Gastrocnemius medialis (tissue), 4 donors: ENCODE measurements around the gene ARHGAP23. TPM values are rescaled to one million over a fixed set of nuclear protein-coding genes. Genes with fewer than 3 reads are reported as not detected.
"Not testable (repeated sequence)": the region's sequence is repeated elsewhere in the genome, so short reads cannot be mapped to it uniquely, and the experiment has no call there.

Experiments
- ATAC-seq, 2 donors: fragments of 150-250 bp; one replicate each; pipeline ENCODE4 v1.9.1; 2016
- DNase-seq, 2 donors: peaks; one replicate each; pipeline ENCODE4 v3.0.0-alpha.2; 2019
- H3K27ac ChIP-seq, 4 donors: fragments of 200-600 bp; sonication (generic); 1 replicate in 1 of 4; 2 replicates in 3 of 4; pipeline ENCODE4 v1.5.1; 2016 to 2018; ENCODE audit warnings: mild to moderate bottlenecking in 2 of 4, moderate library complexity in 1 of 4
- H3K27me3 ChIP-seq, 3 donors: fragments of 200-600 bp; sonication (generic) in 2 of 3; 1 replicate in 1 of 3; 2 replicates in 2 of 3; pipeline versions ENCODE4 v1.5.1 to v1.6.0; 2016 to 2019; ENCODE audit warnings: mild to moderate bottlenecking in 1 of 3, moderate library complexity in 1 of 3
- H3K36me3 ChIP-seq, 2 donors: fragments of 200-600 bp; sonication (generic) in 1 of 2; one replicate each; pipeline ENCODE4 v1.5.1; 2017 to 2018
- H3K4me1 ChIP-seq, 2 donors: fragments of 200-600 bp; sonication (generic) in 1 of 2; one replicate each; pipeline ENCODE4 v1.5.1; 2016 to 2017; ENCODE audit warnings: mild to moderate bottlenecking in 2 of 2
- H3K4me3 ChIP-seq, 4 donors: fragments of 200-600 bp; sonication (generic) in 3 of 4; 1 replicate in 1 of 4; 2 replicates in 3 of 4; pipeline ENCODE4 v1.5.1; 2016 to 2019; ENCODE audit warnings: mild to moderate bottlenecking in 2 of 4
- H3K9me3 ChIP-seq, 3 donors: fragments of 200-600 bp; sonication (generic) in 2 of 3; 1 replicate in 1 of 3; 2 replicates in 2 of 3; pipeline ENCODE4 v1.5.1; 2016 to 2019
- POLR2A ChIP-seq, 2 donors: fragments of 450-650 bp; IDR thresholded peaks; one replicate each; pipeline ENCODE4 v1.6.1; 2017; ENCODE audit warnings: antibody characterized with exemption in 2 of 2, mild to moderate bottlenecking in 2 of 2, moderate library complexity in 2 of 2
- in situ Hi-C, 4 donors: fragments of 200-750 bp; cut with MboI; loops; one replicate each; pipeline versions ENCODE4 v1.15.0 to v1.8.0; 2017; ENCODE audit warnings: low sequenced_read_pairs in 4 of 4
- intact Hi-C: fragments of 100-400 bp; cut with DNase I; formaldehyde crosslinking; loops from one replicate; pipeline ENCODE4 v1.15.1; 2023; ENCODE audit warnings: low total_unique reads
- total RNA-seq, 4 donors: library from RNA; depleted of rRNA; stranded (reverse); fragments of >200 nt; gene quantifications; one replicate each; pipeline versions ENCODE4 v1.1.0 to v1.2.3, GENCODE V29; 2016
- TF ChIP-seq, protein P1 (sequence below), 5 experiments: fragments of 450-650 bp in 3 of 5; fragments of 200-600 bp in 2 of 5; sonication (generic) in 2 of 5; IDR thresholded peaks in 4 of 5; conservative IDR thresholded peaks in 1 of 5; 1 replicate in 4 of 5; 2 replicates in 1 of 5; pipeline ENCODE4 v1.5.1; 2016 to 2019; ENCODE audit warnings: antibody characterized with exemption in 5 of 5, mild to moderate bottlenecking in 3 of 5, moderate library complexity in 3 of 5

Gene ARHGAP23
- total RNA-seq, 4 donors from 2014 or later: 8.0 to 22.7 (median 12.1) TPM

DNA sequence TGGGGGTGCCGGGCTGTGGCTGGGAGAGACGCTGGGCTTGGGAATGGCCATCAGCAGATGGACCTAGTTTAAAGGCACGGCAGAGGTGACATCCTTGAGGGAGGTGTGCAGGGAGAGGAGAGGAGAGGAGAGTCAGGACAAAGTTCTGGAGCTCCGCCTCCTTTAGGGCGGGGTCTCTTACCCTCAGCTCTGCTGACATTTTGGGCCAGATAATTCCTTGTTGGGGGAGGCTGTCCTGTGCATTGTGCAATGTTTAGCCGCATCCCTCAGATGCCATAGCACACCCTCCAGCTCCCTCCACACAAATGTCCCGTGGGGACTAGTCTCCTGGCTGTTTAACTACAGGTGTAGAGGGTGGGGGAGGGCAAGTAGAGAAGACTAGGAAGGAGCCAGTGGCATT is 48.3 kb downstream of the ARHGAP23 start:
- DNase-seq (no peak), ATAC-seq (no peak)
- peaks cover 0 to 21% of the 10 kb centered on the region in 2 donors for H3K36me3 ChIP-seq
- TF ChIP-seq, protein P1, sequence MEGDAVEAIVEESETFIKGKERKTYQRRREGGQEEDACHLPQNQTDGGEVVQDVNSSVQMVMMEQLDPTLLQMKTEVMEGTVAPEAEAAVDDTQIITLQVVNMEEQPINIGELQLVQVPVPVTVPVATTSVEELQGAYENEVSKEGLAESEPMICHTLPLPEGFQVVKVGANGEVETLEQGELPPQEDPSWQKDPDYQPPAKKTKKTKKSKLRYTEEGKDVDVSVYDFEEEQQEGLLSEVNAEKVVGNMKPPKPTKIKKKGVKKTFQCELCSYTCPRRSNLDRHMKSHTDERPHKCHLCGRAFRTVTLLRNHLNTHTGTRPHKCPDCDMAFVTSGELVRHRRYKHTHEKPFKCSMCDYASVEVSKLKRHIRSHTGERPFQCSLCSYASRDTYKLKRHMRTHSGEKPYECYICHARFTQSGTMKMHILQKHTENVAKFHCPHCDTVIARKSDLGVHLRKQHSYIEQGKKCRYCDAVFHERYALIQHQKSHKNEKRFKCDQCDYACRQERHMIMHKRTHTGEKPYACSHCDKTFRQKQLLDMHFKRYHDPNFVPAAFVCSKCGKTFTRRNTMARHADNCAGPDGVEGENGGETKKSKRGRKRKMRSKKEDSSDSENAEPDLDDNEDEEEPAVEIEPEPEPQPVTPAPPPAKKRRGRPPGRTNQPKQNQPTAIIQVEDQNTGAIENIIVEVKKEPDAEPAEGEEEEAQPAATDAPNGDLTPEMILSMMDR (IDR thresholded peaks at IDR 0.05 in 4 of 5, conservative IDR thresholded peaks at IDR 0.05 in 1 of 5): no peak
- no peak for TF ChIP-seq POLR2A (IDR thresholded peaks at IDR 0.05)
- in situ Hi-C loops: loop anchor here in 1 of 4 donors (25.0 kb wide), 1 partner anchor 186 kb away; the partner anchor contains the start of gene EPOP
- H3K9me3 ChIP-seq: no peaks in the 10 kb centered on the region
- H3K4me1 ChIP-seq: no peaks in the 10 kb centered on the region
- H3K27me3 ChIP-seq: no peaks in the 10 kb centered on the region
- no peak overlapping the region for H3K4me3 ChIP-seq
- no peak overlapping the region for H3K27ac ChIP-seq
- intact Hi-C loops: no loop called here

- ATAC-seq, H3K4me3 ChIP-seq, H3K27me3 ChIP-seq, DNase-seq, H3K4me1 ChIP-seq, H3K27ac ChIP-seq, H3K9me3 ChIP-seq, intact Hi-C loops: not testable (repeated sequence)
- in situ Hi-C loops: loop anchor here in 1 of 4 donors (25.0 kb wide), 1 partner anchor 185 kb away; the partner anchor contains the start of gene EPOP
- peaks cover 0 to 13% of the 10 kb centered on the region in 2 donors for H3K36me3 ChIP-seq
These were observed 49.2 kb downstream of the ARHGAP23 start for GRCh38 chr17:38477417-38477816.

GRCh38 chr17:38477951-38478350 is 49.7 kb downstream of the ARHGAP23 start:
- H3K9me3 ChIP-seq, H3K27ac ChIP-seq, DNase-seq, H3K4me3 ChIP-seq, H3K27me3 ChIP-seq, H3K4me1 ChIP-seq, intact Hi-C loops, ATAC-seq: not testable (repeated sequence)
- in situ Hi-C loops: loop anchor here in 1 of 4 donors (25.0 kb wide), 1 partner anchor 184 kb away; the partner anchor contains the start of gene EPOP
- peaks cover 0 to 14% of the 10 kb centered on the region in 2 donors for H3K36me3 ChIP-seq

GRCh38 chr17:38478667-38479066 is 50.4 kb downstream of the ARHGAP23 start:
- in situ Hi-C loops: loop anchor here in 1 of 4 donors (25.0 kb wide), 1 partner anchor 184 kb away; the partner anchor contains the start of gene EPOP
- H3K27me3 ChIP-seq, H3K9me3 ChIP-seq, ATAC-seq, H3K4me3 ChIP-seq, intact Hi-C loops, H3K4me1 ChIP-seq, H3K27ac ChIP-seq, DNase-seq: not testable (repeated sequence)
- H3K36me3 ChIP-seq: peaks cover 0 to 14% of the 10 kb centered on the region in 2 donors

DNA sequence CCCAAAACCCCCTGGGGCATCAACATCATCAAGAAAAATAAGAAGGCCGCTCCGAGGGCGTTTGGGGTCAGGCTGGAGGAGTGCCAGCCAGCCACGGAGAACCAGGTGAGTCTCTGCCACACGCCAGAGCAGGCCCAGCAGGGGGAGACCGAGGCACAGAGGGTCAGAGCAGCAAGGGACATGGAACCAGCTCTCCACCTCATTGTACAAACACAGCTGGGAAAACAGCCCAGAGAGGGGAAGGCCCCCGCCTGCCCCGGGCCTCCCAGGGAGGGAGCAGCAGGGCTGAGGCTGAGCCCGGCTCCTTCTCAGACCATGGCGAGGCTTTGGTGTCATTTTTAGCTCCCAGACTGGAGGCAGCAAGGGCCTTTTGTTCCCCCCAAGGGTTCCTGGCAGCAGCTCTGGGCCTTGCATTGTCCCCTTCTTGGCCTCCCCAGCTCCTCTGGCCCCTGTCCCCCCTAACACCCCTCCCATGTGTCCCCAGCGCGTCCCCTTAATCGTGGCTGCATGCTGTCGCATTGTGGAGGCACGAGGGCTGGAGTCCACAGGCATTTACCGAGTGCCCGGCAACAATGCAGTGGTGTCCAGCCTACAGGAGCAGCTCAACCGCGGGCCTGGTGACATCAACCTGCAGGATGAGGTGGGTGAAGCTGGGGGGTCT is 53.9 kb downstream of the ARHGAP23 start:
- H3K4me1 ChIP-seq, H3K27me3 ChIP-seq, H3K9me3 ChIP-seq, ATAC-seq, H3K4me3 ChIP-seq, H3K27ac ChIP-seq, DNase-seq, intact Hi-C loops: not testable (repeated sequence)
- H3K36me3 ChIP-seq: peaks cover 0 to 10% of the 10 kb centered on the region in 2 donors
- in situ Hi-C loops: loop anchor here in 1 of 4 donors (10.0 to 25.0 kb wide), 2 partner anchors 47 to 180 kb away; partner anchors contain the start of gene EPOP

DNA sequence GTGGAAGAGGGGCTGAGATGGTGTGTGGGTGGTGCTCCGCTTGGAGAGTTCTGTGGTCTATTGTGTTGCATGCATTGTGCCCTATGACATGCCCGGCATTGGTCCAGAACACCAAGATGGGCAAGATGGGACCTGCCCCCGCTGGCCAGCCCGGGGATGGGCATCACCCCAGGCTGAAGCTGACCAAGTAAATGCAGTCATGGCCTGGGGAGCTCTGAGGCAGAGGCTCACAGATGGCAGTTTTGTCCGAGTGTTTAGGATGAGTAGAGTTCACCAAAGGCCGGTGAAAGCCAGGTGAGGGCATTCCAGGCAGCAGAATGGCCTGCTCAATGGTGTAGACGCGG is 54.4 kb downstream of the ARHGAP23 start:
- ATAC-seq, intact Hi-C loops: not testable (repeated sequence)
- in situ Hi-C loops: loop anchor here in 1 of 4 donors (10.0 to 25.0 kb wide), 2 partner anchors 48 to 180 kb away; partner anchors contain the start of gene EPOP

More for the DNA sequence above, 54.4 kb downstream of the ARHGAP23 start:
- not testable (repeated sequence) for H3K27me3 ChIP-seq, H3K4me1 ChIP-seq, H3K4me3 ChIP-seq, DNase-seq, H3K27ac ChIP-seq, H3K9me3 ChIP-seq
- peaks cover 0 to 10% of the 10 kb centered on the region in 2 donors for H3K36me3 ChIP-seq
